NCI-H748 (cell line): ENCODE data around the gene FCHSD2.
"Not testable (repeated sequence)": the region's sequence is repeated elsewhere in the genome, so short reads cannot be mapped to it uniquely, and the experiment has no call there.

Experiments used
- DNase-seq: peaks from one replicate; lab custom pipeline; 2025; ENCODE audit not compliant: unreplicated experiment; lab: John Stamatoyannopoulos, UW

Gene FCHSD2

GRCh38 chr11:72848846-72849466 lies 293.2 kb downstream of the FCHSD2 start:
- DNase-seq, result peak; percentile 37

- no peak for DNase-seq
Measured at GRCh38 chr11:72844356-72844755, 297.8 kb downstream of the FCHSD2 start.

DNA sequence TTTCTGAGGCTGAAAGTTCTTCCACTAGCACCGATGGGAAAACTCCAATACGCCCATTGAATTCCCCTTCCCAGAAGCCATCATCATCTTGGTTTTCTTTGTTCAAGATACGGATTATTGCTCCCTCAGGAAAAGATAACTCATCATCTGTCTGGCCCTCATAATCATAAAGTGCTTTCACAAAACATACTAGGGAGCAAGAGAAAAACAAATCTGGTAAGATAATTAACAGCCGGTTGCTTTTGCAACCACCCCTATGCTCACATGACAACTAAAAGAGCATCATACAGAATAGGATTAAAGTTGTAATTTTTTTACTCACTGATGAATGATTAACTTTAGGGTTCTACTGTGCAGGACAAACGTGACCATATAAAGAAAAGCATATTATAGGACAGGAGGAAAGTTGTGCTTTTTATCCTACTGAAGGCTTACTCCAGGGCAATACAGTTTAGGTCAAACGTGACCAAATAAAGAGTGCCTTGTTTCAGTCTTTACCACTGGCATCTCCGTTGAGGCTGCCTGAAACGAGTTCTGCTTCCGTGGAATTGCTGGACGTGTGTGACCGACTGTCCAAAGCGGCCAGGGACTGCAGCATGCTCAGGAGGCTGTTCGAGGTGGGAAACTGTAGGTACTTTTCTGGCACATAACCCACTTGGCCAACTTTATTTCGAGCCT lies 299.3 kb downstream of the FCHSD2 start:
- DNase-seq, result no peak

- no peak for DNase-seq
Measured at GRCh38 chr11:72842126-72842525, 300.0 kb downstream of the FCHSD2 start.

- DNase-seq, result no peak
Measured at GRCh38 chr11:72841397-72841796, 300.7 kb downstream of the FCHSD2 start.

GRCh38 chr11:72840780-72841179 lies 301.3 kb downstream of the FCHSD2 start:
- DNase-seq, result no peak

DNA sequence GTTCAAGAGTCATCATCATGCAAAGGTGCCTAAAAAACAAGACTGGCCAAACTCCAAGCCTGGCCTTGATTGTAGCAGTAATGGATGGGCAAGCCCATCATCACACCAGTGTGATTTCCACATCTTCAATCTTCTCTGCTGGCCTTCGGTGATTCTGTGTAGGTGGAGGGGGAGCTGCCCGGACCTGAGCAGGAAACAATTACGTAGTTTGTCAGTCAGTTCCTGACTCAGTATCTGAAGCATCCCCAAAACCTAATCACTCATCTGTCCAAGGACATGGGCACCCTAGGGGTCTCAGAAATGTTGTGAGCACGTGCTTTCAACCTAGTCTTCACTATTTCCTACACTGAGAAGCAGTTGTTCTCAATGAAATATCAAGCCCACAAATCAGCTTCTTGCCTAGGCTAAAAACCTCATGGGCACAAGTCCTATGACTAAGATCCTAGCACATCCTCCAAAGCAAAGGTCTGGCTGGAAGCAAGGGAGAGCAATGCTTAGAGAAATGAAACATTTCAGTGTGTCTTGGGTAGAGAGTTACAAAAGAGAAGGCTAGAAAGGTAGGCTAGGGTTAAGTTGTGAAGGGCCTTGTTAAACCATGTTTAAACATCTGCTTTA lies 303.3 kb downstream of the FCHSD2 start:
- no peak for DNase-seq

GRCh38 chr11:72836111-72836510 lies 306.0 kb downstream of the FCHSD2 start:
- no peak for DNase-seq

DNA sequence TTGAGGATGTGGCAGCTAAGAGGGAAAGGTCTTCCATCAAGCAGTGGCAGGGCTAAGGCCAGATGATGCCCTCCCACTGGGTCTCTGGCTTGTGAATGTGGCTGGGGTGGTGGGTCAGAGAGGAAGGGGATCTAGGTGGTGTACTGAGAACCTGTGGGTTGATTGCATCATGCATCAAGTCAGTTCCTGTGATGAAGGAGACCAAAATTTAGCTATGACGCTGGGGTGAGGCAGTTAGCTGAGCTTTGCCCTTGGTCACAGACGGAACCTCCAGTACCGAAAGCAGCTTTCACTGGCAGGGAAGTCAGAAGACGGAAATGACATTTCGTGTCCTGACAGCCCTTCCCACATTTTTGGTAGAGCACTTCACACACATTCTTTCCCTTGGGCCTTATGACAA lies 307.2 kb downstream of the FCHSD2 start:
- no peak for DNase-seq

GRCh38 chr11:72833811-72834493 lies 308.2 kb downstream of the FCHSD2 start:
- DNase-seq, result no peak

GRCh38 chr11:72833083-72833733 lies 308.9 kb downstream of the FCHSD2 start:
- no peak for DNase-seq

DNA sequence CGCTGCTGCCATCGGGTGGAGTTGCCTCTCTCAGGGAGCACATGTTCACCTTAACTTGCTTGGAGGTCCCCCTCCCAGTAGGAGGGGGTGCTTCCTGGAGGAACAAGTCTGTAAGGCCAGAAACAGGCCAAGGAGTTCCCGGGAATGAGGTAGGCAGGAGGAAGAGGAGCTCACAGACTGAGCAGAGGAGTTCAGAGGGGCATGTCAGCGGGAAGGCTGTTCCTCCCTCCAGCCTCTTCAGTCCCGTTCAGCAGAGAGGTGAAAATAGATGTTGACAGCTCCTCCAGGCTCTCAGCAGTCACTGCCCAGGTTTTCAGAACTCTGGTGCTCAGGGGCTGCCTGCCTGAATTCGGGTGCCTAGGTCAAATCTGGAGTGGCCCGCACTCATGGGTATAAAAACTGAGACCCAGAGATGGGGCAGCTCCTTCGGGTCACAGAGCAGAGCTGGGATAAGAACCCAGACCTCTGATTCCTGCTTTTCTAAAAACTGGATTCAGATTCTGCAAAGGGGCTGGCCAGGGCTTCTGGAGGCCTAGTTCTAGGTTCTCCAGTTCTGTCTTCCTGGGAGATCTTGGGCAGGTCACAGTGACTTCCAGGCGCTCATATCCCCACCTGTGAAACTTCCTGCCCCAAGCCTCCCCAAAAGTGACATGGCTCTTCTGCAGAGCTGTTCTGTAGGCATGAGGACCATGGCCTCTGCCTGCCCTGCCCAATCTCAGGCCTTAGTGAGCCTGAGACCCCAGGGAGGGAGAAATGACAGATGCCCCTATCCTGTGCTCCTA lies 309.6 kb downstream of the FCHSD2 start:
- no peak for DNase-seq

DNA sequence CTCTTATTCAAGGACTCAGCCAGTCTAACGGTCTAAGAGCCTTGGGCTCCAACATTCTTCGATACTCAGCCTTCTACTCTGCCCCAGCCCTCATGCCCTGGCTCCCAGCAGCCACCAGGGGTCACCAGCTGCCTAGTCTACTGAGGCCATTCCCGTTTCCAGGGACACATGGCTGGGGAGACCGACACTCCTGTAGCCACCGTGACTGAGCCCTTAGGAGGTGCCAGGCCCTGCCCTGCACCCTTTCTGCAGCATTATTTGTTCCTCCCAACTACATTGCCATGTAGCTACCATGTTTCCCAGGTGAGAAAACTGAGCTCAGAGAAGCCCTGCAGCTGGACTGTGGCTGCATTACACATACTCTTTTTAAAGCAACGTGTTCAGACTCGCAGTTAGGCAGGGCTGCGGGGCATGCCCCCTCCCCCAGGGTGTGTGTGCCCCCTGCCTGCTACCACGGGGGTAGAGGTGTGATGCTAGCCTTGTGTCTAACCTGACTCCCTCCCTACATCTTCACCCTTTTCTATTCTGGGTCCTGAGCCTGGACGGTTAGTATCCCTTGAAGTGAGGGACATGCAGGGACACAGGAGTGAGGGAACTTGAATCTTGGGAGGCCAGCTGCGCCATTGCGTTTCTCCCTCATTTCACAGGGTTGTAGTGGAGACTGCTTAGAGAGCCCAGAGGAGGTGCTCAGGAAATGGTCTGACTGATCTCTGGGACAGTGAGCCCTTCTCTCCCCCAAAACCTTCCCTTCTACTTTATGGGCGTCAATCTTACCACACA lies 310.4 kb downstream of the FCHSD2 start:
- DNase-seq, result peak; percentile 80

DNA sequence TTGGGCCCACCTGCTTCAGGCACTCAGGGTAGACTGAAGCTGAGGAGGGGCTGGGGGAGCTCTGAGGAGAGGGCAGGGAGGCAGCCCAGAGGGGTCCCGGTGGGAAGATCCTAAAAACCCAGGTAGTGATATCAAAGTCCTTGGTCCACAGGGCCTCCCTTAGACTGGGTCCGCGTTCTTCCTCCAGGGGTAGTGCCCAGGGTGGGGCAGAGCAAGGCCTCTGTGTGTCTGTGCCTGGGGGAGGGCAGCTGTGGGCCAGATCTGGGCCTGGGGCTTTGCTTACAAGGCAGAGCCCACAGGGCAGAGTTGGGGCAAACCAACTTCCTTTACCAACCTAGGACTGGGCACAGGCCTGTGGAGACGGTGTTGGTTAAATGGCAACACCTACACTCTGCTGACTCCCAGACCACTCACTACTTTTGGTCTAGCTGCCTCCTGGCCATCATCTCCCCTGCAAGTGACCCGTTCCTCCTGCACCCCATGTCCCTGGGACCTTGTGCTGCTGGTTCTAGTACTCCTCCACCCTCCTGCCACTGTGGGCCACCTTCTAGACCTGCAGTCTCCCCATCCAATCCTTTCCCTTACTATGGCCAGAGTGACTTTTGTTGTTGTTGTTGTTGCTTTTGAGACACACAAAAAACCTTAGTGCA lies 312.1 kb downstream of the FCHSD2 start:
- DNase-seq, result no peak

DNA sequence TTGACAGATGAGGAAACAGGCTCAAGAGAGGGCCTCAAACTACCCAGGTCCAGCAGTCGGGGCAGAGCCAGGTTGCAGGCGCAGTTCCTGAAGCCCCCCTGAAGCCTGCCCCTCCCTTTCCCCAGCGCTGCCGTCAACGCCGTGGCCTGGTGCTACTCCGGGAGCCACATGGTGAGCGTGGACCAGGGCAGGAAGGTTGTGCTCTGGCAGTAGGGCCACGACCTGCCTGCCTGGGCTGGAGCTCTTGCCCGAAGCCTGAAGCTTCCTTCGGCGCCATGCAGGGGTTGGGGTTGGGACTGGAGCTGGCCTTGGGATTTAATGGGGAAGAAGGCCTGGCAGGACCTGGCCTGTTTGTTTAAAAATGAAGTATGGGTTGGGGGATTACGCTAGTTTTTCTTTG lies 312.9 kb downstream of the FCHSD2 start:
- no peak for DNase-seq

- no peak for DNase-seq
Measured at GRCh38 chr11:72828692-72829101, 313.4 kb downstream of the FCHSD2 start.

GRCh38 chr11:72828081-72828567 lies 314.0 kb downstream of the FCHSD2 start:
- no peak for DNase-seq

GRCh38 chr11:72827656-72828055 lies 314.5 kb downstream of the FCHSD2 start:
- not testable (repeated sequence) for DNase-seq

GRCh38 chr11:72826942-72827480 lies 315.1 kb downstream of the FCHSD2 start:
- no peak for DNase-seq
